PC-9 (cell line): ENCODE results near the gene TRAF3.

ENCODE experiments used
- CTCF ChIP-seq: fragments of 200-600 bp; sonication (generic); conservative IDR thresholded peaks from 2 replicates; pipeline ENCODE4 v1.6.1; 2017; ENCODE audit warnings: mixed run types, antibody characterized with exemption, mild to moderate bottlenecking, moderate library complexity
- EZH2 ChIP-seq: fragments of 200-600 bp; sonication (generic); IDR thresholded peaks from 2 replicates; pipeline ENCODE4 v1.8.0; 2017; ENCODE audit warnings: antibody characterized with exemption, low read depth

GRCh38 chr14:102941419-102942011 is 164.3 kb downstream of the TRAF3 start:
- TF ChIP-seq CTCF = no peak
- no peak for TF ChIP-seq EZH2
